ENCODE results near the gene ZFAND3. TPM values are rescaled to one million over a fixed set of nuclear protein-coding genes. Genes with fewer than 3 reads are reported as not detected.

The ZFAND3 gene
- total RNA-seq, 6 donors from 2014 or later = 26.2 to 66.4 (median 55.5) TPM

- Histone ChIP-seq H3K4me1 (peaks cover 10 to 25% (median 16%) of the 10 kb centered on the region in 4 donors), H3K27me3 (no peaks in the 10 kb centered on the region), H3K27ac (no peak overlapping the region), H3K4me3 (no peak overlapping the region), H3K36me3 (peaks cover 0 to under 1% (median 0%) of the 10 kb centered on the region in 4 donors), H3K9me3 (no peaks in the 10 kb centered on the region)
- no peak for TF ChIP-seq CTCF (IDR thresholded peaks at IDR 0.05)
- TF ChIP-seq EP300 (IDR thresholded peaks at IDR 0.05) = no peak
- TF ChIP-seq POLR2A (IDR thresholded peaks at IDR 0.05) = no peak
- TF ChIP-seq POLR2AphosphoS5 (IDR thresholded peaks at IDR 0.05) = no peak
- WGBS, 2 donors = 94 to 96% methylated on average over 14 of the region's 14 CpGs
- ATAC-seq (ENCODE audit: low FRiP score in 2 of 2) = no peak
- peak in 1 of 2 donors; percentile 36 for DNase-seq
Observed at GRCh38 chr6:38158762-38159350, 339.3 kb downstream of the ZFAND3 start.

- 79 to 92% methylated on average over 8 of the region's 8 CpGs for WGBS, 2 donors
- no peaks in the 10 kb centered on the region for H3K9me3 ChIP-seq
- DNase-seq (no peak), ATAC-seq (ENCODE audit: low FRiP score in 2 of 2) (no peak)
- H3K27me3 ChIP-seq = no peaks in the 10 kb centered on the region
- peaks cover 4 to 18% (median 13%) of the 10 kb centered on the region in 4 donors for H3K4me1 ChIP-seq
- H3K27ac ChIP-seq = no peak overlapping the region
- no peak overlapping the region for H3K4me3 ChIP-seq
- no peaks in the 10 kb centered on the region for H3K36me3 ChIP-seq
- TF ChIP-seq POLR2A (IDR thresholded peaks at IDR 0.05) (no peak), POLR2AphosphoS5 (IDR thresholded peaks at IDR 0.05) (no peak), CTCF (IDR thresholded peaks at IDR 0.05) (no peak), EP300 (IDR thresholded peaks at IDR 0.05) (no peak)
Observed at GRCh38 chr6:38159596-38159995, 340.1 kb downstream of the ZFAND3 start.

GRCh38 chr6:38160831-38161230, 341.3 kb downstream of the ZFAND3 start:
- no peak for TF ChIP-seq CTCF (IDR thresholded peaks at IDR 0.05)
- no peak for TF ChIP-seq EP300 (IDR thresholded peaks at IDR 0.05)
- TF ChIP-seq POLR2AphosphoS5 (IDR thresholded peaks at IDR 0.05) = no peak
- TF ChIP-seq POLR2A (IDR thresholded peaks at IDR 0.05) = no peak
- ATAC-seq (ENCODE audit: low FRiP score in 2 of 2) (no peak), DNase-seq (no peak)
- no peaks in the 10 kb centered on the region for H3K9me3 ChIP-seq
- H3K4me1 ChIP-seq = peaks cover 0 to 6% (median 2%) of the 10 kb centered on the region in 4 donors
- 95 to 98% methylated on average over 25 of the region's 25 CpGs for WGBS, 2 donors
- H3K27me3 ChIP-seq = no peaks in the 10 kb centered on the region
- no peak overlapping the region for H3K27ac ChIP-seq
- no peaks in the 10 kb centered on the region for H3K36me3 ChIP-seq
- H3K4me3 ChIP-seq = no peak overlapping the region

GRCh38 chr6:38161331-38161730, 341.8 kb downstream of the ZFAND3 start:
- Histone ChIP-seq H3K4me3 (no peak overlapping the region), H3K9me3 (no peaks in the 10 kb centered on the region), H3K36me3 (no peaks in the 10 kb centered on the region), H3K27ac (no peak overlapping the region), H3K4me1 (peaks cover 0 to 2% (median under 1%) of the 10 kb centered on the region in 4 donors), H3K27me3 (no peaks in the 10 kb centered on the region)
- 93 to 94% methylated on average over 15 of the region's 15 CpGs for WGBS, 2 donors
- DNase-seq (no peak), ATAC-seq (ENCODE audit: low FRiP score in 2 of 2) (no peak)
- TF ChIP-seq POLR2A (IDR thresholded peaks at IDR 0.05) = no peak
- TF ChIP-seq CTCF (IDR thresholded peaks at IDR 0.05) = no peak
- no peak for TF ChIP-seq POLR2AphosphoS5 (IDR thresholded peaks at IDR 0.05)
- no peak for TF ChIP-seq EP300 (IDR thresholded peaks at IDR 0.05)

Measured in upper lobe of left lung (tissue), 6 donors.